Measurements from ENCODE around the gene ELP5. TPM values are rescaled to one million over a fixed set of nuclear protein-coding genes. Genes with fewer than 3 reads are reported as not detected.

ELP5 gene
- total RNA-seq, 1 donor from 2014 or later, result 37.6 TPM

GRCh38 chr17:7308625-7309433 lies 56.8 kb downstream of the ELP5 start:
- Mint-ChIP-seq H3K4me1 (ENCODE audit: unreplicated experiment) (peaks cover 33% of the 10 kb centered on the region), H3K4me3 (ENCODE audit: unreplicated experiment) (peak overlapping the region; percentile 85), H3K27ac (ENCODE audit: unreplicated experiment) (peak overlapping the region; percentile 91)

More at GRCh38 chr17:7308625-7309433, 56.8 kb downstream of the ELP5 start:
- Mint-ChIP-seq H3K27me3 (ENCODE audit: unreplicated experiment) (no peaks in the 10 kb centered on the region), H3K36me3 (ENCODE audit: unreplicated experiment) (peaks cover 34% of the 10 kb centered on the region), H3K9me3 (ENCODE audit: unreplicated experiment) (no peaks in the 10 kb centered on the region)
- no peak for DNase-seq (ENCODE audit: extremely low spot score, unreplicated experiment)
- TF ChIP-seq CTCF (IDR thresholded peaks at IDR 0.05), result no peak

Small RNA genes lying within 50 kb of the gene (microRNA-seq; reads per million reads assigned to microRNA genes)
- 1,592 reads per million, percentile 83 among the genes with 10 or more reads in this experiment for gene MIR324 (ENCODE audit: unreplicated experiment)

Other genes with a start within 250 kb of the ELP5 start
- 255 and 269 TPM in 2 replicates for gene RNASEK, start 239.6 kb upstream of the ELP5 start, total RNA-seq
- gene BCL6B, start 229.2 kb upstream of the ELP5 start, total RNA-seq, result not detected in 2 replicates
- gene SLC16A13, start 216.2 kb upstream of the ELP5 start, total RNA-seq, result 4.4 and 7.9 TPM in 2 replicates
- 0.57 and 0.75 TPM in 2 replicates for gene SLC16A11, start 208.1 kb upstream of the ELP5 start, total RNA-seq
- gene CLEC10A, start 172.0 kb upstream of the ELP5 start, total RNA-seq, result not detected in 2 replicates
- gene ASGR2, start 137.4 kb upstream of the ELP5 start, total RNA-seq, result not detected in 2 replicates
- gene ASGR1, start 72.8 kb upstream of the ELP5 start, total RNA-seq, result 1.6 and 2.4 TPM in 2 replicates
- gene DLG4, start 32.4 kb upstream of the ELP5 start, total RNA-seq, result 32.6 and 38.5 TPM in 2 replicates
- gene ACADVL, start 32.3 kb upstream of the ELP5 start, total RNA-seq, result 302 and 354 TPM in 2 replicates
- 87.7 and 99.7 TPM in 2 replicates for gene DVL2, start 17.7 kb upstream of the ELP5 start, total RNA-seq
- gene PHF23, start 12.8 kb upstream of the ELP5 start, total RNA-seq, result 51.6 and 54.7 TPM in 2 replicates
- 642 TPM in 2 replicates for gene GABARAP, start 9.8 kb upstream of the ELP5 start, total RNA-seq
- gene CTDNEP1, start 481 bp upstream of the ELP5 start, total RNA-seq, result 145 and 151 TPM in 2 replicates
- 0.27 and 0.89 TPM in 2 replicates for gene CLDN7, start 10.3 kb downstream of the ELP5 start, total RNA-seq
- gene SLC2A4, start 29.5 kb downstream of the ELP5 start, total RNA-seq, result 0.59 and 0.63 TPM in 2 replicates
- 0.40 TPM in 1 of 2 replicates, not detected in the other for gene YBX2, start 42.4 kb downstream of the ELP5 start, total RNA-seq
- 352 and 359 TPM in 2 replicates for gene EIF5A, start 55.4 kb downstream of the ELP5 start, total RNA-seq
- gene GPS2, start 63.1 kb downstream of the ELP5 start, total RNA-seq, result 54.9 and 61.9 TPM in 2 replicates
- 38.0 and 45.1 TPM in 2 replicates for gene NEURL4, start 77.1 kb downstream of the ELP5 start, total RNA-seq
- gene ACAP1, start 84.3 kb downstream of the ELP5 start, total RNA-seq, result 2.0 and 4.2 TPM in 2 replicates
- gene KCTD11, start 99.9 kb downstream of the ELP5 start, total RNA-seq, result 12.7 and 13.3 TPM in 2 replicates
- not detected in 2 replicates for gene TMEM95, start 102.9 kb downstream of the ELP5 start, total RNA-seq
- not detected in 2 replicates for gene TNK1, start 128.9 kb downstream of the ELP5 start, total RNA-seq
- gene PLSCR3, start 142.3 kb downstream of the ELP5 start, total RNA-seq, result 73.9 and 81.4 TPM in 2 replicates
- 40.7 and 45.9 TPM in 2 replicates for gene TMEM256, start 151.9 kb downstream of the ELP5 start, total RNA-seq
- gene NLGN2, start 155.6 kb downstream of the ELP5 start, total RNA-seq, result 53.8 and 56.8 TPM in 2 replicates
- gene SPEM1, start 168.1 kb downstream of the ELP5 start, total RNA-seq, result not detected in 2 replicates
- not detected in 2 replicates for gene SPEM2, start 173.4 kb downstream of the ELP5 start, total RNA-seq
- not detected in 2 replicates for gene SPEM3, start 176.6 kb downstream of the ELP5 start, total RNA-seq
- 6.4 and 6.7 TPM in 2 replicates for gene TMEM102, start 183.2 kb downstream of the ELP5 start, total RNA-seq
- 1.3 and 1.5 TPM in 2 replicates for gene FGF11, start 187.3 kb downstream of the ELP5 start, total RNA-seq
- 9.3 and 11.0 TPM in 2 replicates for gene CHRNB1, start 192.8 kb downstream of the ELP5 start, total RNA-seq
- gene ZBTB4, start 227.4 kb downstream of the ELP5 start, total RNA-seq, result 47.9 and 49.7 TPM in 2 replicates
- not detected in 2 replicates for gene SLC35G6, start 229.2 kb downstream of the ELP5 start, total RNA-seq
- 148 and 149 TPM in 2 replicates for gene POLR2A, start 232.2 kb downstream of the ELP5 start, total RNA-seq